GM21529 (cell line): ENCODE measurements around the gene CYP24A1.
A peak's percentile ranks its signal among the peaks of the same experiment; 100 is the strongest.

Source experiments
- ATAC-seq: cut with Tn5 transposase; IDR thresholded peaks from one replicate; pipeline ENCODE4 v1.9.1; 2021; ENCODE audit not compliant: unreplicated experiment

The CYP24A1 gene

GRCh38 chr20:54203281-54203680 lies 29.5 kb upstream of the CYP24A1 start:
- no peak for ATAC-seq

DNA sequence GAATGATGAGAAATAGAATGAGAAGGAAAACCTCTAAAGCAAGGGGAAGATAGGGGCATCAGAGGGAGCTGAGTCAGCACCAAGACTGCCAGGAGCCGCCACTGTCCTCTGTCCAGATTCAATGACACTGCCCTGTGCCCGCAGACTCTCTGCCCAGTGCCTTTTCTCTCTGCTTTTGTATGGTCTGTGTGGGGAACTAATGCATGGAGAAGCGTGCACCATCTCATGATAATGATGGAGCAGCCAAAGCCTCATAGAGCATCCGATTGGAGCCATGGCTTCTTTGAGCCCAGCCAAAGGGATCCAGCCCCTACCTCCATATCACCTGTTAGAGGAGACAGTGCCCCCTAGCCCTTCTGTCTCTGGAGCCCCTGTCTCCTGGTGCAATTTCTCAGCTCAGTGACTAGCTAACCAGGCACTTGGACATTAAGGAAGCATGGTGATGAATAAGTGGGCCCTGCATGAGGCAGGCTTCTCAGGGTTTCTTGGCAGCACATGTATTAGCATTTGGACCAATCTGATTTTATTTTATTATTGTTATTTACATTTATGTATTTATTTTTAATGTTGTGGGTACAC lies 27.6 kb upstream of the CYP24A1 start:
- ATAC-seq: no peak

DNA sequence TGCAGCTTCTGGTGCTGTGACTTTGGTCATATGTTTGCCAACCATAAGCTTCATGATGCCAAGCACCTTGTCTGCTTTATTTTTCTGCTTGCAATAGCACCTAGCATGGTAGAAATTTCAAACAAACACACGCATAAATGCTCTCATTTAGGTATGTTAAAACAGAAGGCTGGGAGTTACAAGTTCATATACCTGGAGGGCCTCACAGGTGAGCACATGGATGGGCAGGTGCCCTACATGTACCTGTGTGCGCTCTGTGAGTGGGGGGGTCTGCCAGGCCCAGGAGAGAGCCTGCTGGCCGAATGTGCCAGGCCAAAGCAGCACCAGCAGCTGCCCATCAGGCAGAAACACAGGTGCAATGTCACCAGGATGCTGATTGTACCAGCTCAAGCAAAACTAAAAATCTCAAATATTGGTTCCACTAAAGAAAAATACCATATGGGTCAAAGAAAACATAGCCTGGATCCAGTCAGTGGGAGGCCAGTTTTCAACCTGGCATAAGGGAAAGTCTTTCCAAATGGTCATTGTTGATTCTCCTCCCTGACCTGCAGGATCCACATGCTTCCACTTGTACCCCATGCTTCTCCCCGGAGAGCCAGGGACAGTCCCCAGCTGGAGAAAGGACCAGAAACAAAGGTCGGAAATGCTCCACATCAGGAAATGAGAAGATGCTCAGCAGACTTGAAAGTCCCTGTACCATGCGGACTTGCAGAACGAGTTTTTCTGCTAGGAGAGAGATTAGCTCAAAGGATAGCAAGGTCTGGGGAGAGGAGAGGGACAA lies 26.9 kb upstream of the CYP24A1 start:
- no peak for ATAC-seq

GRCh38 chr20:54199721-54200176 lies 26.0 kb upstream of the CYP24A1 start:
- ATAC-seq: no peak

- no peak for ATAC-seq
Observed at GRCh38 chr20:54199283-54199682, 25.5 kb upstream of the CYP24A1 start.

DNA sequence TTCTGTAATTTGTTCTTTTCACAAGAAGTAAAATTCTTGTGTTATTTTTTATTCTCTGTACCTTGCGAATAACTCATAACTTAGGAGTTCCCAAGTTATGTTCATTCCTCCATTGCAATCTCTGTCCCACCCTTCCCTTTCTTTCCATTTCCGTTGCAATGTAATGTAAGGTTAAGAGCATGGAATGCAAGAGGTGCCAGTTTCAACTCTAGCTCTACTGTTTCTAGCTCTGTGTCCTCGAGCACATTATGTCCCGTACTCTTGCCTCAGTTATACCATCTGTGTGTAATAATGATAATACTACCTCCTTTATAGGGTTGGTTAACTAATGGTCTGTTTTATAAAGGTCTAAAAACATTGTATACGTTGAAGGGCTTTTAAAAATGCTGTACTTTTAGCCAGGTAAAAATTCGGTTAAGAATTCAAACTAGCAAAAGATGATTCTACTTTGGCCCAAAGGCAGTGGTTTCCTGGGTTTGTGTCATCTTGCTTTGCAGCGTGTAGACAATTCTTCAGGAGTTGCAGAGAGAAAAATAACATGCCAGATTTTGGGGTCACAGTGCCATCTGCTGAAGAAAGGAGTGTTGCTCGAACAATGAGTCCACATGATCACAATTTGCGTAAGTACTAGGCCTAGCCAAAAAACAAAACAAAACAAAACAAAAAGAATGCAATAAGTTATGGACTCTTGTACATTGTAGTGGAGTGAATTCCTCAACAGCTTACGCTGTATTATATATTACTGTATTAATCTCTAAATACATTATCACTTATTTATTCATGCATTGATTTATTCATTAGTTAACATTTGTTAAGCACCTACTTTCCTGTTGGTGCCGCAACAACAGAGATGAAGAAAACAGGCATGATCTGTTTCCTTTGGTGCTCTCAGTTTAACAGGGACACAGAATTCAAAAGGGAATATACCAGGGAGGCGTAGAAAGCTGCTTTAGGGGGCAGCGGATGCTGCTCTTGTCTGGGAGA lies 24.1 kb upstream of the CYP24A1 start:
- ATAC-seq: no peak

DNA sequence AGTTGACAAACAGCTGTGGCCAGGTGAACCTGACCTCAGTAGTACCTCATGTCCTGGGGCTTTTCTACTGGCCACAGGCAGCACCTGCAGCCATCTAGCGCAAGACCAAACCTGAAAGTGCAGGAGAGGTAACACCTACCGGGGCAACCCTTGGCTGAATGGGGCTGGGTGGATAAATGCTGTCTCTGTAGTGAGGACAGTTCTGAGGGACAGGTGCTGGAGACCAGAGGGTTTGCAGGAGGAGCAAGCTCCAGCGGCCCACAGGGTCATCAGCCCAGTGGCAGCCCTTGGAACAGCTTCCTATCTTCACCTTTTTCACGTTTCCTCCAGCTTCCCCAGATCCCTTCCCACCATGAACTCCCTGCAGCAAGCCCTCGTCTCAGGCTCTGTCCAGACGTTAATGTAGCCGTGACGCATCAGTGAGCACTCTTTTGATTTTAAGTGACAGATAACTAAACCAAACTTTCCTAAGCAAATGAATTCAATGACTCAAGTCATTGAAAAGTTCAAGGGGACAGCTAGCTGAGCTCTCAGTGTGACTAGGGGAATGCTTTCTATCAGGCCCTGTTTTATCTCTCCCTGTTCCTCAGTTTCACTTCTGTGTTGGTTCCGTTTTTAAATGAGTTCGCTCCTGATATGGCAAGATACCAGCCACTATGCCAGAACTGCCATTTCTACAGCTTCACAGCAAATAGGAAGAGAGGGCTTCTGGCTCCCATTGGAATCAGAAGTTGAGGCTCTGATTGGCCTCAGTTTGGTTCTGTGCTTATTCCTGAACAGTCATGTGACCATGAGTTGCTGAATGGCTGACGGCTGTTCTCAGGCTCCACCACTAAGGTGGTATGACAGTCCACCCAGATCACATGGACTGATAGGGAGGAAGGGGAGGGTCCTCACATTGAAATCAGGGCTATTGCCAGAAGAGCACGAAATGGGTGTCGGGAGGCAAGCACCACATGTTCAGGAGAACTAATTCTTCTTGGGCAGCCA lies 22.0 kb upstream of the CYP24A1 start:
- peak; percentile 47 for ATAC-seq

DNA sequence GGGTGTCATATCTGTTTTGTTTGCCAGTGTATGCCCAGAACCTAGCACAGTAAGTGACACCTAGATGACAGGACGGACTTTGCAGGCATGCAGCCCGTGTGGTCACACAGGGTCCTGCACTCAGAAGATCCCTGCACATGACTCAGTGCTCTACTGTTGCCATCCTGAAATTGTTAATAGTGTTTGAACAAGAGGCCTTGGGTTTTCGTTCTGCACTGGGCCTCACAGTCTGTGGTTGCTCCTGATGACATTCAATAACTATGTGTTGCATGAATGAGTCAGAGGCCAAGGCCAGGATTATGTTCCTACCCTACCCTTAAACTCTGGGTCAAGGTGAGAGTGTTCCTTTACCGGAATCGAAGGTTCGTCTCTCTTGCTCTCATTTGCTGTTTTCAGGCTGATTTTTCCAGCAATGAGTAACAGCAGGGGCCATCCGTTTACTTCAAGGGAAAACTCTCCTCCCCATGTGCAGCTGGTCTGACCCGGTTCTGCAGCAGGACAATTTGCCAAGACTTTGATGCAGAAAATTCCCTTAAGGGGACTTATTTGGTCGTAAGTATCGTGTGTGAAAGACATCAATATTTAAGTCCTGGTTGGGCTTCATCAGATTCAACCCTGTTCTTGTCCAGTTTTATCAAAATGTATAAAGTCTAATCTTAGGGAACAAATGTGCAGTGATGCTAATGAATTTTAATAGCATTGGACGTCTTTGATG lies 21.1 kb upstream of the CYP24A1 start:
- no peak for ATAC-seq

DNA sequence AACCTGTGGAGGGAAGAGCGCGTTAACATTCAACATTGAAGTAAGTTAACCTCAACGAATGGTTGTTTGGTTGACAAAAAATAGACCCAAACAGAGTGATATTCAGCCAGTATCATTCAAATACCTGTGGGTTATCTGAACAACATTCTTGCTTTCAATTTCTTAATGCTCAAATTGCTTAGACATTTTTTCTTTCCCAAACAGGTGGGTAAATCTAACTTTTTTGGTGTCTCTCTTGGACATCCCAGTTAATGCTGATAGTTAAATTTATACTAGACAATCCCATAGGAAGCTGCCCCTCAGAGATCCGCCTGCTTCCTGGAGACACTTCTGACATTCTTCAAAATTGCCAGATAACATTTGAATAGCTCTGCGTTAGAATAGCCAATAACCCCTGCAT lies 20.0 kb upstream of the CYP24A1 start:
- no peak for ATAC-seq

GRCh38 chr20:54190217-54190616 lies 16.4 kb upstream of the CYP24A1 start:
- no peak for ATAC-seq

DNA sequence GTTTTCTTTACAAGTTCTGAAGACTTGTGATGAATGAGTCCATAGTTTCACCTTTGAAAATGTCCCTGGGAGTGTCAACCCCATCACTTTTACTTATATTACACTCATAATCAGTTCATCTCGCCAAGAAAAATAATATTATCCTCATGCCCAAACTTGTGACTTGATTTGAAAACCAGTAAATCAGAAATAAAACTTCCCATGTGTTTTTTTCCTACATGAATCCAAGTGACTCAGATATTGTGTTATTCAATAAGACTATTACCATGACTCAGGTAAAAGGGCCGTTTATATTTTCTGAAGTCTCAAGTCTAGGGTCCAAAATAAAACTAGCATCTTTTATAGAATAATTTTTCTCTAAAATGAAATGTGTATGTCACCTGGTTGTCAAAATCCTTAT lies 15.8 kb upstream of the CYP24A1 start:
- no peak for ATAC-seq

- no peak for ATAC-seq
Observed at GRCh38 chr20:54188132-54188849, 14.5 kb upstream of the CYP24A1 start.

- ATAC-seq: no peak
Observed at GRCh38 chr20:54184904-54185626, 11.3 kb upstream of the CYP24A1 start.

DNA sequence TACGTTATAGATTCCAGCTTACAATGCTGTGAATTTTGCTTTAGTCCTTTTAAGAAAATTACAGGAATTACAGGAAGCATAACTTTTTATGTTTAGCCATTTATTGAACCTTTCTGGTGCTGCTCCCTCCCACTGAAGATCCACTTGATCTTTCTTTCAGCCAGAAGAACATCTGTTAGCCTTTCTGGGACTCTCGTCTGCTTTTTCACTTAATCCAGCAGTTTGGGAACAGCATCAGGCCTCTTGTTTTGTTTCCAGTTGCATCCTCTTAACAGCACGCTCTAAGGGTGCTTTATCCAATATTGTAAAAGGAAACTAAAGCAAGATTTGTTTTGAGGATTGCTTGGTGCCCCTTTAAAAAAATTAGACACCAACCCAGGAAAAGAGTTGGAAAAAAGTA lies 10.3 kb upstream of the CYP24A1 start:
- ATAC-seq: no peak

DNA sequence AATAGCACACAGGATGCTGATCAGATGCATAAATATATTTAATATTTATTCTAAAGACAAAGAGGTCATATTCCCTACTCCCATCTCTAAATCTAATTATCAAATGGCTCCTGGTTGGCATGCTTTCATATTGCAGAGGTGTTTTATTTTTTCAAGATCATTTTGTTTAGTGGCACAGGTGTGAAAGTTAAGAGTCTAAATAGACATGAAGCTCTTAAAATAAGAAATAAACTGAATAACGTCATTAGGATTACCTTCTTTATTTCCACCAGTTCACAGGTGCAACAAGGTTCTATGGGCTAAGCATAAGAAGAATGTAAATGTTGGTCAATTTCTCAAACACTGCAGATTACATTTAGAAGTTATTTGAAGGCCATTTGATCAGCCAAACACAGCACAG lies 7.1 kb upstream of the CYP24A1 start:
- ATAC-seq: no peak

DNA sequence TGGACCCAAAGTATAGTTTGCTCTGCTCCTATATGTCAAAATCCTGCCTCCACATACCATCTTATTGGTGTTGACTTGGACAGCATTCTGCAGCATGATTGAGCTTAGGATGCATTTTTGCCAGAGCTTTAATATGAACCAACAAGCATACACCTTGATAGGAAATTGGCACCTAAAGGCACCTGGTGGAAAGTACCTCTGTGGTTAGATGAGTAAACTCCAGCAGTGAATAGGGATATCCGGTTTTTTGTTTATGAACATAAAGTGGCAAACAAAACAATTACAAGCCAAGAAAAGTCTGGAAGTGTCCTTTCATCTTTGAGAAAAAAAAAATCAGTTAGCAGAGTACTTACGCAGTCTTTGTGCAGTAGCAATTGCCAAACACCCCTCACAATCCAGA lies 6.2 kb upstream of the CYP24A1 start:
- ATAC-seq: no peak

DNA sequence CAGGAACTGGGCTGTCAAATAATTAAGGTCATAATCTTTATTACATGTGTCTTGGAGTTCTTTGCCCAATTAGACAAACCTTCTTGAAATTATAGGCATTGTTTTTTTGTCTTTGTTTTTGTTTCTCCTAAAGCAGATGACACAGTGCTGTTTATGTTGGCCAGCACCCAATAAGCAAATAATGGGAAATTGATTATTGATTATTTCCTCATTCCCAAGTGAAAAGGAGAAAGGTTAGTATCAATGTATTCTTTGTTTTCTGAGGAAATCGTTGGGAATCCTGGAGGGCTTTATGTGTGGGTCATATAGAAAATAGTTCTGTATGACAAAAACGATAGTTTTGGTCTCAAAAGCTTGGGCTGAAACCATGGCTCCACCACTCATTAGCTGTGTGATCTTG lies 4.5 kb upstream of the CYP24A1 start:
- no peak for ATAC-seq

- no peak for ATAC-seq
Observed at GRCh38 chr20:54177378-54177777, 3.6 kb upstream of the CYP24A1 start.
